HUDEP-2 (cell line): Measurements from ENCODE around the gene EED.
"Not testable (repeated sequence)": the region's sequence is repeated elsewhere in the genome, so short reads cannot be mapped to it uniquely, and the experiment has no call there.

Experiments
- DNase-seq, 76 experiments: peaks; one replicate each; lab custom pipeline; 2025; ENCODE audit not compliant: unreplicated experiment in 76 of 76; lab: John Stamatoyannopoulos, UW

Gene EED

DNA sequence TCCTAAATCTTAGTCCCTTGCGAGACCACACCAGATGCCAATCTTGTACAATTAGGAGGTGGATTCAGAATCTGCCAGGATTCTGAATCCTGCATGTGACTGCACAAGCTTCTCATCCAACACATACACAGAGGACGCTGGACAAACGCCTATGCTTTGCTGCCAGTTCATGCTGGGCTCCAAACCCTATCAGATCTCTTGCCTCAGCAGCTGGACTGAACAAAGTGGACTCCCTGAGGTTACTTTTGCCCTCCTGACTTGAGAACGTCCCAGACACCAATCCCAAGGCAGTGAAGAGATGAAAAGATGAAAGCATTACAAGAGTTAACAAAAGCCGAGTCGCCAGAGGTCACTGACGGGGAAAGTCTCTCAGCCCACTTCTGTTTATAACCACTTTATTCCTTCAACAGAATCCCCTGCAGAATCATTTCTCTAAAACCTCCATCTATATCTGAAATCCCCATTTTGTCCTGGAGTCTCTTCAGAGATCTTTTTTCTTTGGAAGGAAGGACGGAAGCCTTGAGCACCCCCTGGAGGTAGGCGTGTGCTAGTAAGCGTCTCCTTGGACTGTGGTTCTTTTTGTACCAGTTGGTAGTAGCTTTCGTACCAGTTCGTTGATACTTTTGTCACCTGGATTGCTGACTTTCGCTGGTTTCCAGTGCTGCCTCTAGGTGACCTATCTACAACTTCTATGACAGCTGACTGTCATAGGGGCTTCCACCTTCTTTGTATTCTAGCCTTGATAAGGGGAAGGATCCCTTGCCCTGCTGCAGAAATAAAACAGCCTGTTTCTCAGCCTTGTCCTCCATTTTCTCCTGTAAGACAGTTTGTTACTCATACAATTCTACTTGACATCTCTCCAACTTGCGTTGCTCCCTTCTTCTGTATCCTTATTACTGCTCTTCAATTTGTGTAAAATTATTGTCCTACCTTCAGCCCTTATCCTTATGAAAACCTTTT lies 26.1 kb upstream of the EED start:
- peak in 60 of 76 experiments; percentile 7 to 75 (median 40) for DNase-seq

DNA sequence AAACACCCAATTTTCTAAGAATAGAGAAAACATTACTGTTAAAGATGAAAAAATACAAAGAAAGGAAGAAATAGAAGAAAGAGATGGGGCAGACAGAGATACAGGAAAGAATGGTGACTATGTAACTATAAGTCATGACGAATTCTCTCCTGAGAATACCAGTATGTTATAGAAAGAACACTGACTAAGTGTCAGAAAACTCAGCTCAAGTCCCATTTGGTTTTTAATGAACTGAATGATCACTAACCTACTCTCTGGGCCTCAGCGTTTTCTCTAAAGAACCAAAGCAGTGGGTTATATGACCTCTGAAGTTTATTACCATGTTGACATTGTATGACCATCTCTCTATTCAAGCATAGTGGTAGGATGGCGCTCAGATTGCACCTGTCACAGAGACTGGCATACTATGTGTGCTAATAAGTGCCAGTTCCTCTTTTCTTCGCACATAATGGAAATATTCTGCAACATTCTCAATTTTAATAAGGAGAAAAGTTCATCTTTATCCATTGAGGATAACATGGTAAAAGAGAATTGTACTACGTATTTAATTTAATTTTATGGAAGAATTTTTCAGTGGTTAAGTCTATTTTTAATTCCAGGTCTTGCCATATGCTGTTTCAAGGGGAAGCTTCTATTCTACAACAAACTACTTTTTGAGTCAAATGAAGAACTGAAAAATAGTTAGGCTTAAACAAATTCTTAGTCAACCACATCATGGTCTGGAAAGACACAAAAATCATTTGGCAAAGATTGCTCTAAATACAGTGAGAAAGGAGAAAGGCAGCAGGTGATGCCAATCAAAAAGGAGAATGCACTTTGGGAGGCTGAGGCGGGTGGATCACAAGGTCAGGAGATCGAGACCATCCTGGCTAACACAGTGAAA lies 25.0 kb upstream of the EED start:
- no peak for DNase-seq

DNA sequence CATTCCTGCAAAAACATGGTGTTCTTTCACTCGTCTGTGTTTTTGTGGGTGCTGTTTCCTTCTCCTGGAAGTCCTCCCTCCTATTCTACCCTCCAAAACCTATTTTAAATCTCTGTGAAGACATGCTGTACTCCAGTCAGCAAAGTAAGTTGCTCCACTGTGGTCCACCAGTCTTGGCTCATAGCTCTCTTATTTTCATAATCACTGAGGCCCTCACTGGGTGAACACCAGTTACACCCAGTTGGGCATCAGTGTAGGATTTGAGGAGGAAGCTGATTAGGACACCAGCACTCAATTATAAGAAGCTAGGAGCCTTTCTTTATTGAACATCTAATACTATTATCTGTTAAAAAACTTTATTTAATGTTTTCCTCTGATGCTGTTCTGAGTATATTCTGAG lies 23.9 kb upstream of the EED start:
- DNase-seq = peak in 2 of 76 experiments; percentile 14 to 16

DNA sequence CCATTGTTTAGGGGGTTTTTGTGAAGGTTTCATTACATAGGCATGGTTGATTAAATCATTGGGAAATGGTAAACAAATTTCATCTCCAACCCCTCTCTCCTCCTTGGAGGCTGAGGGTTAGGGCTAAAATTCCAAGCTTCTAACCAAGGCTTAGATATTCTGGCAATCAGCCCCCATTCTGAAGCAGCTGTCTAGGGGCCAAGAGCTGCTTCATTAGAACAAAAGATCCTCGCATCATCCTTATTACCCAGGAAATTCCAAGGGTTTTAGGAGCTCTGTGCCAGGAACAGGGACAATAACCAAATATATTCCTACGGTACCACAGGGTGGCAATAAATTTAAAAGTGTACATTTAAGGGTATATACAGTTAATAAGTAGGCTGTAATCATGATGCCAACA lies 22.5 kb upstream of the EED start:
- no peak for DNase-seq

DNA sequence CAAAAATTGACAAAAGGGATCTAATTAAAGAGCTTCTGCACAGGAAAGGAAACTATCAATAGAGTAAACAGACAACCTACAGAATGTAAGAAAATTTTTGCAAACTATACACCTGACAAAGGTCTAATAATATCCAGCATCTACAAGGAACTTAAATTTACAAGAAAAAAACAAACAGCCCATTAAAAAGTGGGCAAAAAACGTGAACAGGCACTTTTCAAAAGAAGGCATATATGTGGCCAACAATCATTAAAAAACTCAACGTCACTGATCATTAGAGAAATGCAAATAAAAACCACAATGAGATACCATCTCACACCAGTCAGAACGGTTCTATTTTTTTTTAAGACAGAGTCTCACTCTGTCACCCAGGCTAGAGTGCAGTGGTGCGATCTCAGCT lies 20.0 kb upstream of the EED start:
- not testable (repeated sequence) for DNase-seq

DNA sequence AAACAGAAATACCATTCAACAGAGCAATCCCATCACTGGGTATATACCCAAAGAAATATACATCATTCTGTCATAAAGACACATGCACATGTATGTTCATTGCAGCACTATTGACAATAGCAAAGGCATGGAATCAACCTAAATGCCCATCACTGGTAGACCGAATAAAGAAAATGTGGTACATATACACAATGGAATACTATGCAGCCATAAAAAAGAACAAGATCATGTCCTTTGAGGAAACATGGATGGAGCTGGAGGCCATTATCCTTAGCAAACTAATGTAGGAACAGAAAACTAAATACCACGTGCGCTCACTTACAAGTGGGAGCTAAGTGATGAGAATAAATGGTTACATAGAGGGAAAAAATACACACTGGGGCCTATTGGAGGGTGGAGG lies 19.2 kb upstream of the EED start:
- not testable (repeated sequence) for DNase-seq

DNA sequence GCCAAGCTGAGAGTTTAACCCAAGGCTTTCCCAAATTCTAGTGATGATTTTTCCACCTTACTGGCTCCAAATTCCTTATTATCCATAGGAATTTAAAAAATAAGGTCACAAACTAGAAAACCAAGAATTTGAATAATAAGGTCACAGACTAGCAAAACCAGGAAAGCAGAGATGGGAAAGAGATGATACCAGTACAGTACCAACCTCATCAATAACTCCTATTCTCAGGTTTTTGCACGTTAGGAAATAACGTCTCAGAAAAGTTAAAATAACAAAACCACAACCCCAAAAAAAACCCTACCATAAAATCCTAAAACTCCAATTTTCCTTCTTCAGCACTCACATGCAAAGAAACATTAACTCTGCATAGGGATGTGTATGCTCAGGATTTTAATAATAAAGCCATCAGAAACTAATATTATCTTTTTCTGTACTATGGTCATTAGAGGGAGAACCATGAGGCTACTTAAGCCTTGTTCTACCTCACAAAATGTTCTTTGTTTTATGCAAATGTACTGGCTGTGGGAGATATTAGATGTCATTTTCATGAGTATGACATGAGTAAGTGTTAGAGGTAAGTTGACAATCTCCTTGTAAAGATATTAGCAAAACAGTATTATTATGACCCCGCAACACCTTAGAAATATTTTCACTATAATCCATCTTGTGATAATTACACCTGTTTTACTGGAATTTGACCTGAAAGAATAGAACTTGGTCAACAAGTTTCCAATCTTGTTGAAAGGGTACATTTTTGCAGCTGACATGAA lies 16.1 kb upstream of the EED start:
- DNase-seq = no peak

DNA sequence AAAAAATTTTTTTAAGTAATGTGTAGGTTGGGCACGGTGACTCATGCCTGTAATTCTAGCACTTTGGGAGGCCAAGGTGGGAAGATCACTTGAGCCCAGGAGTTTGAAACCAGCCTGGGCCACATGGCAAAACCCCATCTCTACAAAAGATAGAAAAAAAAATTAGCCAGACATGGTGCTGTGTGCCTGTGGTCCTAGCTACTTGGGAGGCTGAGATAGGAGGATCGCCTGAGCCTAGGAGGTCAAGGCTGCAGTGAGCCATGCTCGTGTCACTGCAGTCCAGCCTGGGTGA lies 15.6 kb upstream of the EED start:
- not testable (repeated sequence) for DNase-seq

DNA sequence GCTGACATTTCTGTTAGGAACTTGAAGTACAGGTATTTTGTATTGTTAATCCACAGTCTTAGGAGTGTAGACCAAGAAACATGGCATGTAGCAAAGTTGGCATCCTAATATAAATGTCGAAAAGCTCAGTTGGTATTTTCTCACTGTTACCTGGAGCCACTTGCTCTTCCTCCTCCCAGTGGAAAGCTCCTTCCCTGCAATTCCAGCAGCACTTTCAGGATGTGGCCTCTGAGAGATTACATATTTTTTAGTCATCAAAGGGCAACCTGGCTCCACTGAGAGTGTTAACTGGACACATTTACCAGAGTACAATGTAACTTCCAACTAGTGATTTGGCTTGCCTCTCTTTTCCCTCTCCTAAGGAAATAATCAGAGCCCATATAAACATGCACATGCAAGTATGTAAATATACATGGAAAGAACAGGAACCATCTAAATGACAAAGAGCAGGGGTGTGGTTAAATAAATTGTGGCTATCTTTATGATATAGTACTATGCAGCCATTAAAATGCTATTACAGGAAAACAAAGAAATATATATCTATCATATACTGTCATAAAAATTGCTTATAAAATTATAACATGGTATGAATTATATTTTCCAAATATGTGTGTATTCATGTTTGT lies 14.3 kb upstream of the EED start:
- DNase-seq = no peak

DNA sequence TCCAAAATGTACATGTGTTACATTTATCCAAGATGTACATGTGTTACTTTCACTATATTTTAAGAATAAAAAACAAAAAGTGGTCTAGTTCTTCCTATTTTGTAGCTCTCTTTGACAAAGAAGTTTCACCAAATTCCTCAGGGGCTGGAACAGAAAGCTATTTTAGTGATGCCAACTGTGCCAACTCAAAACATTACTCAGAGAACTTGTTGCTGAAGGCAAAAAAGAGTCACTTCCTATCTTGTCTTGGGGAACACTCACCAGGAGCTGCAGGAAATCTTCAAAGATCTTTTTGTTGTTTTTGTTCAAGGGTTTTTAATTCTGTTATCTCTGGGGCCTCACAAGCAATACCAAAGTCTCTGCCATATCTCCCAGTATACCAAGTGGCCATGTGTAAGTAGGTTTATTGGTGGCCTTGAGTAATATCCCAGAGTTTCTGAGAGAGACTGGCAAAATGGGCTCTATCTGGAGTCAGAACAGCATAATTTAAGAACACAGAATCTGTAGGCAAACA lies 13.6 kb upstream of the EED start:
- peak in 5 of 76 experiments; percentile 9 to 49 (median 20) for DNase-seq

DNA sequence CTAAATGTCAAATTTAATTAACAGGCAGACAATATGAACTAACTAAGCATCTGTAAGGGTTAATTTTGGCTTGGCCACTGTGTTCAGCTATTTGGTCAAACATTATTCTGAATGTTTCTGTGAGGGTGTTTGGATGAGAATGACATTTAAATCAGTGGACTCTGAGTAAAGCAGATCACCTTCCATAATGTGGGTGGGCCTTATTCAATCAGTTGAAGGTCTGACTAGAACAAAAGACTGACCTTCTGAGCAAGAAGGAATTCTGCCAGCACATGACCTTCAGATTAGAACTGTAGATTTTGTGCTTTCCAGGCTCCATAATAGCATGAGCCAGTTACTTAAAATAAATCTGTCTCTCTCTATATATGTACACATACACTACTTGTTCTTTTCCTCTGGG lies 12.0 kb upstream of the EED start:
- DNase-seq = no peak

DNA sequence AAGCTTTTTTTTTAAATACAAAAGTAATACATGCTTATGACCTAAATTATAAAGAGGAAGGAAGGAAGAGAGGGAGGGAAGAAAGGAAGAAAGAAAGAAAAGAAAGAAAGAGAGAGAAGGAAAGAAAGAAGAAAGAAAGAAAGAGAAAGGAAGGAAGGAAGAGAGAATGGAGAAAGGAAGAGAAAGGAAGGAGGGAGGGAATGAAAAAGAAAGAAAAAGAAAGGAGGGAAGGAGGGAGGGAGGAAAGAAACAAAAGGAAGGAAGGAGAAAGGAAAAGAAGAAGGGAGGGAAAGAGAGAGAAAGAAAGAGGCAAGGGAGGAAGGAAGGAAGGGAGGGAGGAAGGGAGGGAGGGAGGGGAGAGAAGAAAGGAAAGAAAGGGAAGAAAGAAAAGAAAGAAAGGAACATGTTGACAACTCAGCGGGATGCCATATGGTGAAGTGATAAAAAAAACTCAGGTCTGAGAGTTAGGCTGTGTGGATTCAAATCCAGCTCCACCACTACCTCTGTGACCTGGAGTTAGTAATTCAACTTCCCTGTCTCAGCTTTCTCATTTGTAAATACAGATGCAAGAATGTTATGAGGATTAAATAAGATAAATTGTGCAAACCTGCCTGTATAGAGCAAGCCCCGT lies 9.6 kb upstream of the EED start:
- no peak for DNase-seq

DNA sequence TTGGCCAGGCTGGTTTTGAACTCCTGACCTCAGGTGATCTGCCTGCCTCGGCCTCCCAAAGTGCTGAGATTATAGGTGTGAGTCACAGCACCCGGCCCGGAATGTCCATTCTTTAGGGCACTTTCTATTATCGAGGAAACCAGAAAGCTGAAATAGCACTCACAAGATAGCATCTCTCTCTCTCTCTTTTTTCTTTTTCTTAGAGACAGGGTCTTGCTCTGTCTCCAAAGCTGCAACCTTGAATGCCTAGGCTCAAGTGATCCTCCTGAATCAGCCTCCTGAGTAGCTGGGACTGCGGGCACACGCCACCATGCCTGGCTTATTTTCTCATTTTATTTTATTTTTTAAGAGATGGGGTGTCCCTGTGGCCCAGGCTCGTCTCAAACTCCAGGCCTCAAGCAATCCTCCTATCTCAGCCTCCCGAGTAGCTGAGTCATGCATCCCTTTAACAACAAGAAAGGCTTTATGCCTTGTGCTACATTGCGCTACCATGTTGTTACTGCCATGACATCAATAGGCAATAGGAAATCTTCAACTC lies 7.2 kb upstream of the EED start:
- no peak for DNase-seq

DNA sequence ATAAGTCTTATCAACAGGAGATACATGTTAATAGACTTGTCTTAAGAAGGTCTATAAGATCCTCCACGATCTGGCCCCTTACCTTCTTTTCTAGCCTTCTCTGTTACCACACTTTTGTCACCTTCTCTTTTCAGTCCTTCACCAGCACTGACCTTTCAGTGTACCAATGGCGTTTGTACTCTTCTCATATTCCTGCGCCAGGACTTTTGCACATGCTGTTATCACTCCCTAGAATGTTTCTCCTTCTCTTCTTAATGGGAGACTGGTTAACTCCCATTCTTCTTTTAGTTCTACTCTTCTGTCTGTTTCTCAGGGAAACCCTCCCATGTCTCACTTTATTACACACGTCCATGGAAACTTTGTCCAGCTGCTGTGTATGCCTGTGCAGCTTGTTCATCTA lies 4.4 kb upstream of the EED start:
- no peak for DNase-seq

DNA sequence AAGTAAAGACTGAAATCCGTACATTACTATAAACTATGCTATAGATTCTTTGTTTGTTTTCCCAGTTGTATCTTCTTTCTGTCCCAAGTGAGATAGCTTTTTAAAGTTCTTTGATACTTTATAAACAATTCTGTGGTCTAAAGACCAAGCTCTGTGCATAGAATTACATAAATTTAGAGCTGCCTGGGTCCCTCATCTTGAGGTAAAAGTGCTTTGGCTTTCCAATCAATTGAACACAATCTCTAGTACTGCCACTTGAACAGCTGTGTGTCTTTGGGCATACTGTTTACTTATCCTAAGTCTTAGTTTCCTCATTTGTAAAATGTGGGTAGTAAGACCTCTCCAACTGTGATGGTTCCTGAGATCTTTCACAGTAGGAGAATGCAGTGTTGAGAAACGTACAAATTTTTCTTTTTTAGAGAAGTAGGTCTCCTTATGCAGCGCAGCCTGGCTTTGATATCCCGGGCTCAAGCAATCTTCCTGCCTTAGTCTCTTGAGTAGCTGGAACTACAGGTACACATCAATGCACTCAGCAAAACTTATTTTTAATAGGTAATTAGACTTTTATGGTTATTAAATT lies 2.5 kb upstream of the EED start:
- DNase-seq = no peak

DNA sequence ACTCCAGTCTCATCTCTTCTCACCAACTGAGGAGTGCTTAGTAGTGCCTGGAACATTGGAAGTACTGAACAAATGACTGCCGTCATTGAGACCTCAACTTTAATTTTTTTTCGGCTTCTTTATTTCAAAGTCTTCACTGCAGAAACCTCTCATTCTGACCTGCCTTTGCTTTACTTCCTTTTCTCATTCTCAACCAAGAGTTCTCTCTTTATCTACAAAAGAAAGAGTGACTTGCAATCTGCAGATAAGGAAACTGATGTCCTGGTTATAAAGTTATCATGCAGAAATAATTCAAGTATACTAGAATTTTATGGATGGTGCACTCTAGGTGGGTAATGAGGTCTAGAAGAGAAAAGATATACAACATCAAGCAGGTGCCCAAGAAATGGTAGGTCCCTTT lies 1.2 kb upstream of the EED start:
- peak in 24 of 76 experiments; percentile 5 to 73 (median 46) for DNase-seq

DNA sequence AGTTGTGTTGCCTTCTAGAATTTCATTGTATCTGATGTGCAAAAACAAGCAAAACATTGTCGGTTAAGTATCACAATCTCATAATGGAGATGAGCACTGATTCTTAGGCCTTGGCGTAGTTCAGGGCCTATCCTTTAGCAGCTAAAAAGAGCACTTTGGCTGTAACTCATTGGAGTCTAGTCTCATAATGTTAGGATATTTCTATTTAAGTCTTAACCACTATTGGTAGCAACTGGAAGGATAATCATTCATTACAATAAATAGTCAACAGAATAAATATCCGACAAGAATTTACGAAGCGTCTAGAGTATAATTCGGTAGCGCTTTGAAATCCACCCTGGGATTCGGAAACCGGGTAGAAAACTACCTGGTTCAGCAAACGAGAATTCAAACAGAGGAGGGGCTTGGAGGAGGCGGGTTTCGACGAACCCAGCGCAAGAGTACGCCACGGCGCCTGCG lies 461 bp upstream of the EED start:
- peak in 48 of 76 experiments; percentile 27 to 90 (median 79) for DNase-seq

DNA sequence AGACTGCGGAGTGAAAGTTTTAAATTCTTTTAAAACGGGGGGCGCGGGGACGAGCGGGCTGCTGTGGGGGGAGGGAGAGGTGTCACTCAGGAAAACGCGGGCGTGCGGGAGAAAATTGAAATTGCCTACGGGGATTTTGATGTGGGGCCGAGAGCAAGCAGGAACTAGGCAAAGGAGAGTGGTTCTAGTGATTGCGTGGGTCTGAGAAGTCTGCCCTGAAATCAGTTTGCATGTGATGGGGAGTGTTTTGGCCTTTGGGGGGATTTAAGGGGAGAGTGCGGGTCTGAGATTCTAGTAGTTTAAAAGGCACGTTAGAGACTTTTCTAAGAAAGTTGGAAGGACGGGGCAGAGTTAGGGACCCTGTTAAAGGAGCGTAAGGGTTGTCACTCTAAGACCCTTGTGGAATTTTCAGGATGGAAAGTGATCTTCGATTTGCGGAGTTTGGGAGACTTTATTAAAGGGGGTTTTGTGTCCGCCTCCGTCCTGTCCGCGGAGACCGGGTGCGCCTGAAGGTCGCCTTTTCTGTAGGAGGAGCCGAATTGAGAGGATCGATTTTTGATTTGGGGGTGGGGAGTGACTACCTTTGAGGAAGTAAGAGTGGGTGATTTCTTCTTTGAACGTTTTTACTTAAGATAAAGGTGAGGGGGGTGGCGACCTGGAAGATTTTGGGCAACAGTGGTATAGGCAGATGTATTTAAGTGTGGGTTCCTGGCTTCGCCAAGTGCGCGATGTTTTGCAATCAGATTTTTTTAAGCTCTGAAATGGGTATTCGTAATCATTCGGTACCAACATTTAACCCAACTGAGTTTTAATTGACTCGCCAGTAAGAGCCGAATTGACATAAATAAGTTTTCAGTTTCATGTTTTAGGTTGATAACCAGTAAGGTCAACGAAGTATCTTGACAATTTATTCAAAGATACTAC lies 1.1 kb downstream of the EED start:
- DNase-seq = no peak
